ENCODE results near the gene FGFR2. TPM values are rescaled to one million over a fixed set of nuclear protein-coding genes. Genes with fewer than 3 reads are reported as not detected.

FGFR2 gene
- total RNA-seq, 4 donors from 2014 or later = 105 to 222 (median 155) TPM

DNA sequence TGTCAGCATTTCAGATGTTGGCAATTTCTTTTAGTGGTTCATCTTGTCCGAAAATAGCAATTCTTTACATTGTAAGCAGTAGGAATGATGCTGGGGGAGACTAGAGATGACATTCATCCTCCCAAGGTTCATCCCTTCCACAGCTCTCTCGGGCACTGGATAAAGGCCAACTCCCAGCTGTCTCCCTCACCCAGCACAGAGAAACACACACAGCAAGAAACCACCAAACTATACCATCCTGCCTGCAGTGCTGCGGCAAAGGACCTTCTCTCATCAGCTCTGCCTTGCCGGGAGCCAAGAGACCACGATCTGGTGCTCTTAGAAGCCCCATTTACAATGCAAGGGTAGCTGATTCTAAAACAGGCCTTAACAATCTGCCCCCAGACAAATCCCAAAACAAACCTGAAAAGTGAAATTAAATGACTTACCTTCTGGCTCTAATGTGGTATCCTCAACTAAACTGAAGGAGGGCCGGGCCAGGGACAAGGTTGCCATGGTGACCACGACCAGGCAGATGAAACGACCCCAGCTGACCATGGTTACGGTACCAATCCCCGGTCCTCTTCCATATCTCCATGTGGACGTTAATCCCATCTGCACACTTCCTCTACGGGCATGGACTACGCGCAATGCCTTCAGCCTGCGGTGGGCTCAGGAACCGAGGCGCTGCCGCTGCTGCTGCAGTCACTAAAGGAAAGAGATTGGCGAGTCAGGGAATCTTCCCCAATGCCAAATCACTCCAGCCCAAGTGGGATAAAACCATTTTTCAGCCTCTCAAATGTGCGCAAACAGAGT lies 4.8 kb downstream of the FGFR2 start:
- TF ChIP-seq, protein P1, sequence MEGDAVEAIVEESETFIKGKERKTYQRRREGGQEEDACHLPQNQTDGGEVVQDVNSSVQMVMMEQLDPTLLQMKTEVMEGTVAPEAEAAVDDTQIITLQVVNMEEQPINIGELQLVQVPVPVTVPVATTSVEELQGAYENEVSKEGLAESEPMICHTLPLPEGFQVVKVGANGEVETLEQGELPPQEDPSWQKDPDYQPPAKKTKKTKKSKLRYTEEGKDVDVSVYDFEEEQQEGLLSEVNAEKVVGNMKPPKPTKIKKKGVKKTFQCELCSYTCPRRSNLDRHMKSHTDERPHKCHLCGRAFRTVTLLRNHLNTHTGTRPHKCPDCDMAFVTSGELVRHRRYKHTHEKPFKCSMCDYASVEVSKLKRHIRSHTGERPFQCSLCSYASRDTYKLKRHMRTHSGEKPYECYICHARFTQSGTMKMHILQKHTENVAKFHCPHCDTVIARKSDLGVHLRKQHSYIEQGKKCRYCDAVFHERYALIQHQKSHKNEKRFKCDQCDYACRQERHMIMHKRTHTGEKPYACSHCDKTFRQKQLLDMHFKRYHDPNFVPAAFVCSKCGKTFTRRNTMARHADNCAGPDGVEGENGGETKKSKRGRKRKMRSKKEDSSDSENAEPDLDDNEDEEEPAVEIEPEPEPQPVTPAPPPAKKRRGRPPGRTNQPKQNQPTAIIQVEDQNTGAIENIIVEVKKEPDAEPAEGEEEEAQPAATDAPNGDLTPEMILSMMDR (IDR thresholded peaks at IDR 0.05) = no peak
- TF ChIP-seq POLR2A (IDR thresholded peaks at IDR 0.05) (no peak), EP300 (IDR thresholded peaks at IDR 0.05) (no peak), POLR2AphosphoS5 (IDR thresholded peaks at IDR 0.05) (no peak)
- DNase-seq (ENCODE audit: low spot score in 2 of 2) = peak in 1 of 2 donors; percentile 30
- Histone ChIP-seq H3K4me3 (peak overlapping the region; percentile 22), H3K4me1 (peaks cover 58% of the 10 kb centered on the region), H3K27me3 (peaks cover 12% of the 10 kb centered on the region), H3K27ac (peak overlapping the region; percentile 67), H3K36me3 (no peaks in the 10 kb centered on the region), H3K9me3 (no peaks in the 10 kb centered on the region)
- 64% methylated on average over 19 of the region's 20 CpGs for WGBS

DNA sequence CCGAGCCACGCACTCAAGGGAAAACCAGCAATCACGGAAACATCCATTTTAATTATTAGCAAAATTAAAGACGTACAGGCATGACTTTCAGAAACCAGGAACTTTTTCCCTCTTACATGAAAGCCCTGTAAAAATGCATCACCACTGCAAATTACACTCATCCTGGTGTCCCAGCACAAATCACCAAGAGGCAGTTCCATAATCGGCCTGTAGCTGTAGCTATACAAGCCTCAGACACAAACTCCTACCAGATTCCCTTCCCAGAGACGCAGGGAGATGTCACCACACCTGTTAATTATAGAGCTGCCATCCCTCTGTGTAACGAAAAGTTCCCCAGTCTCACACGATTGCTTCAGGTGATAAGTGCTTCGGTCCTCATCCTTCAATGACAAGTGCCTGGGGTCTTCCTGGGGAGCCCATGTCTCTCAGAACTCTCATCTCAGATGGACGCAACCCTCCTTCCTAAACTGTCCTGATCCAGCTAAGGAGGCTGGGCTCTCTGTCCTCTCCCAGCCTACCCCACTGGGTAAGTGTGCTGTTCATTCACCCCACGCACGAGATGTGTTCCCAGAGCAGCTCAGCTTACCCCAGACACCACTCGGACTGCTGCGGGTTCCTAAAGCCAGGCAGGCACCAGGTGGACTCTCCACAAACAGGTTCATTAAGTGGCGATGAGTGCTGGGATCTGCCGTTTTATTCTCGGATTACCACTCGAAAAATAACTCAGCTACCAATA lies 5.9 kb downstream of the FGFR2 start:
- Histone ChIP-seq H3K27ac (peak overlapping the region; percentile 67), H3K4me3 (peak overlapping the region; percentile 22), H3K27me3 (peaks cover 5% of the 10 kb centered on the region), H3K9me3 (no peaks in the 10 kb centered on the region), H3K36me3 (no peaks in the 10 kb centered on the region), H3K4me1 (peaks cover 50% of the 10 kb centered on the region)
- DNase-seq (ENCODE audit: low spot score in 2 of 2) = no peak
- TF ChIP-seq POLR2A (IDR thresholded peaks at IDR 0.05) (no peak), EP300 (IDR thresholded peaks at IDR 0.05) (no peak), POLR2AphosphoS5 (IDR thresholded peaks at IDR 0.05) (no peak)
- TF ChIP-seq, protein P1 (IDR thresholded peaks at IDR 0.05) = peak; percentile 16 to 47
- 63% methylated on average over 18 of the region's 18 CpGs for WGBS

DNA sequence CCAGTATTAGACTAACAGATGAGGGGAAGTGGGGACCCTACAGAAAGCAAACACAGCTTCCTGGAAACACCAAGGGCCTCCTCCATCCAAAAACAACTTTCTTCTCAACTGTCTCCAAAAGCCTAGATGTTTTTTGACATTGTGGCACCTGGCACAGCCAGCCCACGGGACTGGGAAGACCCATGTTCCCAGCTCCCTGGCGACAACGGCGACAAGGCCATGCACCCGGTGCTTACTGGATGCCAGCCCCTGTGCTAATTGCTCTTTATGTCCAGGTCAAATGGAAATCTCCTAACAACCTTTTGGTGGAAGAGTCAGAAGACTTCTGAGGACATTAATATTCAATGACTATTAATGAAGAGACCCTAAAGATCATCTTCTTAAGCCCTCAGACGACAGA lies 7.1 kb downstream of the FGFR2 start:
- 64% methylated on average over 6 of the region's 6 CpGs for WGBS
- H3K27ac ChIP-seq = no peak overlapping the region
- TF ChIP-seq, protein P1 (IDR thresholded peaks at IDR 0.05) = no peak
- TF ChIP-seq EP300 (IDR thresholded peaks at IDR 0.05) (no peak), POLR2A (IDR thresholded peaks at IDR 0.05) (no peak), POLR2AphosphoS5 (IDR thresholded peaks at IDR 0.05) (no peak)
- no peaks in the 10 kb centered on the region for H3K27me3 ChIP-seq
- peak in 1 of 2 donors; percentile 33 for DNase-seq (ENCODE audit: low spot score in 2 of 2)
- H3K9me3 ChIP-seq = no peaks in the 10 kb centered on the region
- H3K4me1 ChIP-seq = peaks cover 46% of the 10 kb centered on the region
- H3K36me3 ChIP-seq = no peaks in the 10 kb centered on the region
- no peak overlapping the region for H3K4me3 ChIP-seq

DNA sequence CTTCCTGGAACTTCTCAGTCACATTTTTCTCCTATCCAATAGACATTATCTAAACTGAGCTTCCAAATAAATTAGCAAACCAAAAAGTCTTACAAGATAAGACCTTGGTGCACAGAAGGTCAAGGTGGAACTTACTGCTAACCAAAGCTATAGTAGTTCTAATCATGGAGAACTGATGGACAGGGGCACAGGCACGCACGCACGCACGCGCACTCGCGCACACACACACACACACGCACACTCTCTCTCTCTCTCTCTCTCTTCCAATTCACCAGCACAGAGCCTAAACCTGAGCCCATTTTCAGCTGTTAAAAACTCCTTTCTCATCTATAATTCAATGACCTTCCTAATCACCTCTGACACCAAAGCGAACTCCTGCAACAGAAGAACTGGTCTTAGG lies 7.5 kb downstream of the FGFR2 start:
- DNase-seq (ENCODE audit: low spot score in 2 of 2) = peak in 1 of 2 donors; percentile 5
- H3K36me3 ChIP-seq = no peaks in the 10 kb centered on the region
- H3K4me3 ChIP-seq = no peak overlapping the region
- H3K4me1 ChIP-seq = peaks cover 42% of the 10 kb centered on the region
- WGBS = 73% methylated on average over 9 of the region's 9 CpGs
- H3K27me3 ChIP-seq = no peaks in the 10 kb centered on the region
- H3K9me3 ChIP-seq = no peaks in the 10 kb centered on the region
- H3K27ac ChIP-seq = no peak overlapping the region
- TF ChIP-seq POLR2AphosphoS5 (IDR thresholded peaks at IDR 0.05) (no peak), EP300 (IDR thresholded peaks at IDR 0.05) (no peak), POLR2A (IDR thresholded peaks at IDR 0.05) (no peak)
- TF ChIP-seq, protein P1 (IDR thresholded peaks at IDR 0.05) = no peak

DNA sequence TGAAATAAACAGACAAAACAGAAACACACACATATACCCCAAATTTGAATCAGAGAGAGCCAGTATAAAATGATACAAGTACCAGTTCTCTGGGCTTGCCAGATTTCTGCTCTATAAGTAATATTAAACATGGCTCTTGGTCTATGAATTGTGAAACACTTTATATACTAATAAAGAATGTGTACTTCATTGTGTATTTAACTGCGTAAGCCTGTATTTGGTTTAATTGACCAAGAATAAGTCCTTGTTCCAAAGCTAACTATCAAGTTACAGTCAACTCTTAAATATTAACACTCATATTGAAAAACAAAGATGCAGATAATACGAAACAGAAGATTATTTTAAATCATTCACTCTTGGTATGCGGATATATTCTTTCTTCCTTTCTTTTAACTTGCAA lies 8.7 kb downstream of the FGFR2 start:
- Histone ChIP-seq H3K27ac (no peak overlapping the region), H3K9me3 (no peaks in the 10 kb centered on the region), H3K4me1 (peaks cover 31% of the 10 kb centered on the region), H3K36me3 (no peaks in the 10 kb centered on the region), H3K4me3 (no peak overlapping the region), H3K27me3 (no peaks in the 10 kb centered on the region)
- no peak for DNase-seq (ENCODE audit: low spot score in 2 of 2)
- 62% methylated on average over 3 of the region's 3 CpGs for WGBS
- TF ChIP-seq POLR2AphosphoS5 (IDR thresholded peaks at IDR 0.05) (no peak), EP300 (IDR thresholded peaks at IDR 0.05) (no peak), POLR2A (IDR thresholded peaks at IDR 0.05) (no peak)
- TF ChIP-seq, protein P1 (IDR thresholded peaks at IDR 0.05) = no peak

All from suprapubic skin (tissue), 4 donors.